Measurements from ENCODE around the gene LTB. TPM values are rescaled to one million over a fixed set of nuclear protein-coding genes. Genes with fewer than 3 reads are reported as not detected.
A peak's percentile ranks its signal among the peaks of the same experiment; 100 is the strongest.
"Not testable (repeated sequence)": the region's sequence is repeated elsewhere in the genome, so short reads cannot be mapped to it uniquely, and the experiment has no call there.

The LTB gene
- total and polyA plus RNA-seq, 3 experiments from 2014 or later: 196 to 1,182 (median 206) TPM

DNA sequence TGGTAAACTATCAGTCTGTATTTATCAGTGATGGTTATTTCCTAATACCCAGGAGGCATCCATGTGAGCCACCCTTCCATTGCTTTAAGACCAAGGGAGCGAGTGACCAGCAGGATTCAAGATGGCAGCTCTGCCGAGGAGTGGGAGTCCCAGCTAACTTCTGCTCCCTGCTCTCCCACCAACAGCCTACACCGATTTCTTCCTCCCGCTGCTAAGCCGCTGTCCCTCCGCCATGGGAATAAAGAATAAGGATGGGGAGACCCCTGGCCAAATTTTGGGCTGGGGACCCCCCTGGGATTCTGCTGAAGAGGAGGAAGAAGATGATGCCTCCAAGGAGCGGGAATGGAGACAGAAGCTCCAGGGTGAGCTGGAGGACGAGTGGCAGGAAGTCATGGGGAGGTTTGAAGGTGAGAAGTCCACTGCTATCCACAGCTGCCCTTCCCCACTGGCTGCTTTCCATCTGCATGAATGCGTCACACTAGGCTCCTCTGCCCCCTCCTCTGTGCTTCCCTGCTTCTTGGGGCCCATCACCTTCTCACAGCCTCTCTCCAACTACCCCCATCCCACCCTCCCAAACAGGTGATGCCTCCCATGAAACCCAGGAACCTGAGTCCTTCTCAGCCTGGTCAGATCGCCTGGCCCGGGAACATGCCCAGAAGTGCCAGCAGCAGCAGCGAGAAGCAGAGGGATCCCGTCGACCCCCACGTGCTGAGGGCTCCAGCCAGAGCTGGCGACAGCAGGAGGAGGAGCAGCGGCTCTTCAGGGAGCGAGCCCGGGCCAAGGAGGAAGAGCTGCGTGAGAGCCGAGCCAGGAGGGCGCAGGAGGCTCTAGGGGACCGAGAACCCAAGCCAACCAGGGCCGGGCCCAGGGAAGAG, 24.5 kb downstream of the LTB start:
- Mint-ChIP-seq H3K4me3 (peak overlapping the region in 5 of 7 donors; percentile 8 to 85 (median 38)), H3K27me3 (no peaks in the 10 kb centered on the region), H3K4me1 (peaks cover 51 to 68% (median 61%) of the 10 kb centered on the region in 3 donors), H3K36me3 (peaks cover 3 to 21% (median 11%) of the 10 kb centered on the region in 3 donors), H3K27ac (peak overlapping the region in 5 of 8 donors; percentile 35 to 97 (median 64)), H3K9me3 (no peaks in the 10 kb centered on the region)
- peaks cover 64% of the 10 kb centered on the region for H3K4me1 ChIP-seq (ENCODE audit: insufficient read depth, low read length)
- no peaks in the 10 kb centered on the region for H3K9me3 ChIP-seq (ENCODE audit: low read length)
- ChIA-PET CTCF (interaction anchor here (0.7 to 32.2 kb wide), 4 partner anchors 11 to 39 kb away, joined by 3 to 576 read pairs (median 50); partner anchors contain the start of genes LST1, LTB, NCR3 and NFKBIL1), POLR2A (interaction anchor here (0.5 to 2.7 kb wide), 5 partner anchors 35 to 573 kb away, joined by 3 to 12 read pairs (median 3); partner anchors contain the start of gene NCR3)
- no peak overlapping the region for H3K4me3 ChIP-seq (ENCODE audit: low read length)
- H3K36me3 ChIP-seq (ENCODE audit: insufficient read depth, low read length): peaks cover 7% of the 10 kb centered on the region
- H3K27ac ChIP-seq (ENCODE audit: low read depth, low read length): peak overlapping the region; percentile 18
- H3K27me3 ChIP-seq (ENCODE audit: insufficient read depth, low read length, poor library complexity, severe bottlenecking): no peaks in the 10 kb centered on the region
- no peak for DNase-seq

DNA sequence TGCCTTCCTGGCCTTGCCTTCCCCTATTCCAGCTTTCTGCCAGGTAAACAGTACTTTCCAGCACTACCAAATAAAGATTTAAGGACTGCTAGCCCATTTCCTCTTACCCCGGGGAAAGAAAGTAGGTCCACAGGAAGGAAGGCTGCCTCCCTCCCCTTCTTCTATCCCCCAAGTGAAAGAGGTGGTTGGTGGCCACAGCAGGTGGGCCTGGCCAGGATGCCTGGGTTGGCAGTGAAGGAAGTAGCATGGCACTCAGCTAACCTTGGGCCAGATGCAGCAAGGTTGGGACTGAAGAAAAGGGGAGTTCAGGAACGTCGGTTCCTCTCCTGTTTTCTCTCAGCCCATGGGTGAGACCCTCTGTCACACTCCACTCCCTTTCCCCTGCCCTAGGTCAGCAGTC, 25.9 kb downstream of the LTB start:
- no peak overlapping the region for H3K4me3 ChIP-seq (ENCODE audit: low read length)
- Mint-ChIP-seq H3K36me3 (peaks cover 3 to 16% (median 4%) of the 10 kb centered on the region in 3 donors), H3K9me3 (no peaks in the 10 kb centered on the region), H3K27ac (peak overlapping the region in 6 of 8 donors; percentile 46 to 94 (median 73)), H3K4me3 (peak overlapping the region in 6 of 7 donors; percentile 33 to 84 (median 60)), H3K27me3 (no peaks in the 10 kb centered on the region), H3K4me1 (peaks cover 46 to 62% (median 55%) of the 10 kb centered on the region in 3 donors)
- peaks cover 51% of the 10 kb centered on the region for H3K4me1 ChIP-seq (ENCODE audit: insufficient read depth, low read length)
- H3K27me3 ChIP-seq (ENCODE audit: insufficient read depth, low read length, poor library complexity, severe bottlenecking): no peaks in the 10 kb centered on the region
- no peak for DNase-seq
- H3K36me3 ChIP-seq (ENCODE audit: insufficient read depth, low read length): peaks cover 7% of the 10 kb centered on the region
- POLR2A ChIA-PET: interaction anchor here (0.9 to 1.2 kb wide), 2 partner anchors 24 to 36 kb away, joined by 3 read pairs; partner anchors contain the start of gene NCR3
- H3K27ac ChIP-seq (ENCODE audit: low read depth, low read length): no peak overlapping the region
- CTCF ChIA-PET: interaction anchor here (6.6 to 32.2 kb wide), 2 partner anchors 26 to 40 kb away, joined by 96 to 576 read pairs; partner anchors contain the start of genes LST1, LTB, NCR3 and TNF
- no peaks in the 10 kb centered on the region for H3K9me3 ChIP-seq (ENCODE audit: low read length)

DNA sequence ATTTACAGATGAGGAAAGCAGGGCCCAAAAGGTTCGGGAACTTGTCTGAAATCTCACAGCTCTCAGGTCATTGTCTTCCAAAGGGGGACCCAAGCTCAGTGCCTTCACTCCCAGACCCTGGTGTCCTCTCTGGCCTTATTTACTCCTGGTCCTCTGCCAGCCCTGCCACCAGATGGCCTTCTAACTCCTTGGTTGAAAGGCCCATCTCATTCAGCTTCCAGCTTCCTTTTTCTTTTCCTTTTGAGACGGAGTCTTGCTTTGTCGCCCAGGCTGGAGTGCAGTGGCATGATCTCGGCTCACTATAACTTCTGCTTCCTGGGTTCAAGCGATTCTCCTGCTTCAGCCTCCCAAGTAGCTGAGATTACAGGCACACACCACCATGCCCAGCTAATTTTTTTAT, 30.9 kb downstream of the LTB start:
- DNase-seq: peak; percentile 50 to 77 (median 56)
- not testable (repeated sequence) for H3K36me3 Mint-ChIP-seq; H3K27ac ChIP-seq (ENCODE audit: low read depth, low read length); H3K27me3 Mint-ChIP-seq; H3K36me3 ChIP-seq (ENCODE audit: insufficient read depth, low read length); H3K4me3 ChIP-seq (ENCODE audit: low read length); H3K9me3 ChIP-seq (ENCODE audit: low read length); H3K9me3 Mint-ChIP-seq; H3K27me3 ChIP-seq (ENCODE audit: insufficient read depth, low read length, poor library complexity, severe bottlenecking)
- Mint-ChIP-seq H3K4me1 (peaks cover 22 to 44% (median 43%) of the 10 kb centered on the region in 3 donors), H3K27ac (peak overlapping the region; percentile 39 to 91 (median 71)), H3K4me3 (peak overlapping the region in 2 of 7 donors; percentile 40 to 46)
- POLR2A ChIA-PET: interaction anchor here (0.5 to 2.5 kb wide), 10 partner anchors 8 to 89 kb away, joined by 3 to 26 read pairs (median 4); partner anchors contain the start of genes DDX39B and LTB
- H3K4me1 ChIP-seq (ENCODE audit: insufficient read depth, low read length): peaks cover 22% of the 10 kb centered on the region
- CTCF ChIA-PET: interaction anchor here (0.8 to 32.2 kb wide), 18 partner anchors 9 to 172 kb away, joined by 3 to 576 read pairs (median 5); partner anchors contain the start of genes C6orf47, DDX39B, LST1 and LTB

DNA sequence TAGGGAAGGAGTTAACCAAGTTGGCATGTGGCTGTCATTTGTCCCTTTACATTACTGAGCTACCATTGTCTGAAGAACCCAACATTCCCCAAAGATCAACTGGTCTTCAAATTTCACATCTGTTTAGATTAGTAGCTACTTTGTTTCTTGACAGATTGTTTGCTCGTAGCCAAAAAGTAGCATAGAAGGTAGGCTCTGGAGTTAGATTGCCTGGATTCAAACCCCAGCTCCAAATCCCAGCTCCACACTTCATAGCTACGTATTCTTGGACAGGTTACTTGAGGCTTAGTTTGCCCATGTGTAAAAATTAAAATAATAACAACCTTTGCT, 33.7 kb downstream of the LTB start:
- Histone ChIP-seq H3K4me3 (ENCODE audit: low read length) (peak overlapping the region; percentile 67), H3K4me1 (ENCODE audit: insufficient read depth, low read length) (peaks cover 19% of the 10 kb centered on the region), H3K36me3 (ENCODE audit: insufficient read depth, low read length) (no peaks in the 10 kb centered on the region), H3K27ac (ENCODE audit: low read depth, low read length) (peak overlapping the region; percentile 71), H3K27me3 (ENCODE audit: insufficient read depth, low read length, poor library complexity, severe bottlenecking) (no peaks in the 10 kb centered on the region), H3K9me3 (ENCODE audit: low read length) (no peaks in the 10 kb centered on the region)
- Mint-ChIP-seq H3K27me3 (no peaks in the 10 kb centered on the region), H3K4me3 (peak overlapping the region in 1 of 7 donors; percentile 22), H3K9me3 (no peaks in the 10 kb centered on the region), H3K36me3 (peaks cover 0 to 8% (median 0%) of the 10 kb centered on the region in 3 donors), H3K4me1 (peaks cover 27 to 38% (median 37%) of the 10 kb centered on the region in 3 donors), H3K27ac (peak overlapping the region in 7 of 8 donors; percentile 52 to 99 (median 83))
- CTCF ChIA-PET: interaction anchor here (0.8 to 32.2 kb wide), 7 partner anchors 10 to 284 kb away, joined by 3 to 576 read pairs (median 9); partner anchors contain the start of genes LST1, LTB, NCR3 and TNF
- DNase-seq: no peak
- POLR2A ChIA-PET: interaction anchor here (0.5 to 1.4 kb wide), 5 partner anchors 24 to 934 kb away, joined by 3 to 11 read pairs (median 4); partner anchors contain the start of genes LTA and MICB

DNA sequence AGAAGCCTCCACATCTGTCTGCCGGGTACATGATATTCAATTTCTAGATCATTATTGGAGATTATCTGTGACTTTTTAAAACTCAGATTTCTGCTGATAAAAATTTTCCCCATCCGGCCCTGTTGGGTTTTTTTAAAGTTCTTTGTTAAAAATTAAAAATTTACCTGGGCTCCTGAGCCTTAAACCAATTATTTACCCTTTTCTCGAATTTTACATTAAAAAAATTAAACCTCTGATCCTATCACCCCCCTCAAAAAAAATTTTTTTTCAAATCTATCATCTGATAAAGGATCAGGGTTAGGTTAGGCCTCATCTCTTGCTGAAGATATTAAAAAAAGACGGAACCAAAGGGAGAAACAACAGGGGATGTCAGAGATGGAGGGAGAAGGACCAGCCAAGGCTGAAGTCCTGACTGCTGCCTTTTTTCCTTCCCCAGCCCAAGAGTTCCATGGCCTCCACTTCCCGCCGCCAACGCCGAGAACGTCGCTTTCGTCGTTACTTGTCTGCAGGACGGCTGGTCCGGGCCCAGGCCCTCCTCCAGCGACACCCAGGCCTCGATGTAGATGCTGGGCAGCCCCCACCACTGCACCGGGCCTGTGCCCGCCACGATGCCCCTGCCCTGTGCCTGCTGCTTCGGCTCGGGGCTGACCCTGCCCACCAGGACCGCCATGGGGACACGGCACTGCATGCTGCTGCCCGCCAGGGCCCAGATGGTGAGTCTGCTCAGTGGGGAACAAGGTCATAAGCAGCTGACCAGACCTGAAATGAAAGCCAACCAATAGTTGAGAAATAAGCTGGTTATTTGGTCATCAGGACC, 34.3 kb downstream of the LTB start:
- ChIA-PET CTCF (interaction anchor here (1.2 to 32.2 kb wide), 8 partner anchors 12 to 285 kb away, joined by 3 to 576 read pairs (median 6); partner anchors contain the start of genes BAG6, LST1, LTB and NCR3), POLR2A (interaction anchor here (0.5 to 2.2 kb wide), 8 partner anchors 25 to 182 kb away, joined by 3 to 9 read pairs (median 4); partner anchors contain the start of genes LTA and MICB)
- DNase-seq: no peak
- Histone ChIP-seq H3K9me3 (ENCODE audit: low read length) (no peaks in the 10 kb centered on the region), H3K36me3 (ENCODE audit: insufficient read depth, low read length) (no peaks in the 10 kb centered on the region), H3K27me3 (ENCODE audit: insufficient read depth, low read length, poor library complexity, severe bottlenecking) (no peaks in the 10 kb centered on the region), H3K27ac (ENCODE audit: low read depth, low read length) (peak overlapping the region; percentile 71), H3K4me1 (ENCODE audit: insufficient read depth, low read length) (peaks cover 23% of the 10 kb centered on the region), H3K4me3 (ENCODE audit: low read length) (peak overlapping the region; percentile 67)
- H3K27ac Mint-ChIP-seq: peak overlapping the region; percentile 83 to 99 (median 96)
- H3K9me3 Mint-ChIP-seq: no peaks in the 10 kb centered on the region
- peaks cover 31 to 42% (median 41%) of the 10 kb centered on the region in 3 donors for H3K4me1 Mint-ChIP-seq
- no peaks in the 10 kb centered on the region for H3K27me3 Mint-ChIP-seq
- peak overlapping the region; percentile 74 to 93 (median 91) for H3K4me3 Mint-ChIP-seq
- H3K36me3 Mint-ChIP-seq: peaks cover 0 to 7% (median 0%) of the 10 kb centered on the region in 3 donors

DNA sequence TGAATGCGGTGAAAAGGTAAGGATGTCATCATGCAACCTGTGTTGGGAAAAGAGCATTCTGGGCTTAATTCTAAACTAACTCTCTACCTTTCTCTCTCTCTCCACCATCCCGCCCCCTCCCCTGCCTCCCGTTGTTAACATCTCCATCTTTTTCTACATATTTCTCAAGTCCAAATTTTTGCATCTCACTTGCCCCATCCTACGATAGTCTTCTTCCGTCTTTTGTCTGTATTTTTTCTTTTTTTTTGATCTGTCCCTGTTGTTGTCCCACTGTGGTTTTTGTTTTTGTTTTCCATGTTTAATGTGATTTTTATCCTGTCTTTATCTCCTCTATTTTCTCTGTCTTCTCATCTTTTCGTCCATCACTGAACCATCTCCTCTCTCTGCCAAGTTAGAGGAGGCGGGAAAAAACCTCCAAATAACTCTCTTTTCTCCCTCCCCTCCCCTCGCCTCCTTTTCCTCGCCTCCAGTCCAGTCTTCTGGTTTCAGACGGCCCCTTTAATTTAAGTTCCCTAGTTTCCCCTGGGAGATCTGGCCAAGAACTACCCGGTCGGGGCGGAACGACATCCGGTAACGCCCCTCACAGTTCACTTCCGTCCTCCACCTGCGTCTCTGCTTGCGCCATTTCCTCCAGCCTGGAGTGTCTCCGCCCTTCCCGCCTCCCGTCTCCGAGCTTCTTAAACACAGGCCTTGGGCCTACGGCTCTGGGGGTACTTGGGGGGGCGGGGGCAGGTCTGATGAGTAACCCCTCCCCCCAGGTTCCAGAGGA, 35.1 kb downstream of the LTB start, which contains the start of gene NFKBIL1:
Gene NFKBIL1, plus strand, starts transcription at position 651 of the 769 bp plus-strand sequence. Its CDS starts 87 bp downstream, at position 738.
- Mint-ChIP-seq H3K27ac (peak within 1 kb of the TSS; percentile 83 to 99 (median 96)), H3K4me1 (peaks cover 38 to 50% (median 49%) of the 10 kb centered on the region in 3 donors), H3K9me3 (no peaks in the 10 kb centered on the region), H3K4me3 (peak within 1 kb of the TSS; percentile 74 to 93 (median 91)), H3K27me3 (no peaks in the 10 kb centered on the region), H3K36me3 (peaks cover 0 to 7% (median 0%) of the 10 kb centered on the region in 3 donors)
- ChIA-PET POLR2A (interaction anchor here (0.5 to 2.2 kb wide), 6 partner anchors 25 to 183 kb away, joined by 3 to 9 read pairs (median 4); partner anchors contain the start of genes LTA, MICB and NCR3), CTCF (interaction anchor here (0.7 to 32.2 kb wide), 8 partner anchors 10 to 524 kb away, joined by 3 to 576 read pairs (median 3); partner anchors contain the start of genes BAG6, LST1, LTB and NCR3)
- no peaks in the 10 kb centered on the region for H3K36me3 ChIP-seq (ENCODE audit: insufficient read depth, low read length)
- H3K9me3 ChIP-seq (ENCODE audit: low read length): no peaks in the 10 kb centered on the region
- peaks cover 30% of the 10 kb centered on the region for H3K4me1 ChIP-seq (ENCODE audit: insufficient read depth, low read length)
- peak within 1 kb of the TSS; percentile 67 for H3K4me3 ChIP-seq (ENCODE audit: low read length)
- peak; percentile 84 to 92 (median 87) for DNase-seq
- no peaks in the 10 kb centered on the region for H3K27me3 ChIP-seq (ENCODE audit: insufficient read depth, low read length, poor library complexity, severe bottlenecking)
- H3K27ac ChIP-seq (ENCODE audit: low read depth, low read length): peak within 1 kb of the TSS; percentile 71
